ENCODE measurements around the gene LRRC15. TPM values are rescaled to one million over a fixed set of nuclear protein-coding genes. Genes with fewer than 3 reads are reported as not detected.

LRRC15 gene
- total RNA-seq, 1 donor from 2014 or later = not detected

DNA sequence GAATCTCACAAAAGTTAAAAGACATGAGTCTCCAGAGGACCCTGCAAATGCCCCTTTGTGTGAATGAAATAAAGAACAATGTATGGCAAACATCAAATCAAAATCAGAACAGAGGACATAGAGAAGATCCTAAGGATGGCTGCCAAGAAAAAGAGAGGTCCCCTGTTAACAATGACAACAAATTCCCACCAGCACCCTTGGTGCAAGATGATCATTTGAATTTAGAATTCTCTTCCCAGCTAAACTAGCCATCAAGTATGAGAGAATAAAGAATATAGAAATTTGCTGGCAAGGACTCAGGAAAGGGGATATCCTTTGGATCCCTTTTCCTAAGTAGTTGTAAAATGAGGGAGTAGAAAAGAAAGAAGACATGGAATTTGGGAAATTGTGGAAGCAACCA, 21.3 kb upstream of the LRRC15 start:
- Mint-ChIP-seq H3K4me3 (ENCODE audit: unreplicated experiment) (no peak overlapping the region), H3K36me3 (ENCODE audit: unreplicated experiment) (peaks cover 14% of the 10 kb centered on the region), H3K9me3 (ENCODE audit: unreplicated experiment) (peaks cover 8% of the 10 kb centered on the region), H3K27ac (ENCODE audit: unreplicated experiment) (no peak overlapping the region), H3K4me1 (ENCODE audit: low read depth, unreplicated experiment) (peaks cover 4% of the 10 kb centered on the region), H3K27me3 (ENCODE audit: unreplicated experiment) (peaks cover 8% of the 10 kb centered on the region)
- no peak for DNase-seq
- TF ChIP-seq, protein P1, sequence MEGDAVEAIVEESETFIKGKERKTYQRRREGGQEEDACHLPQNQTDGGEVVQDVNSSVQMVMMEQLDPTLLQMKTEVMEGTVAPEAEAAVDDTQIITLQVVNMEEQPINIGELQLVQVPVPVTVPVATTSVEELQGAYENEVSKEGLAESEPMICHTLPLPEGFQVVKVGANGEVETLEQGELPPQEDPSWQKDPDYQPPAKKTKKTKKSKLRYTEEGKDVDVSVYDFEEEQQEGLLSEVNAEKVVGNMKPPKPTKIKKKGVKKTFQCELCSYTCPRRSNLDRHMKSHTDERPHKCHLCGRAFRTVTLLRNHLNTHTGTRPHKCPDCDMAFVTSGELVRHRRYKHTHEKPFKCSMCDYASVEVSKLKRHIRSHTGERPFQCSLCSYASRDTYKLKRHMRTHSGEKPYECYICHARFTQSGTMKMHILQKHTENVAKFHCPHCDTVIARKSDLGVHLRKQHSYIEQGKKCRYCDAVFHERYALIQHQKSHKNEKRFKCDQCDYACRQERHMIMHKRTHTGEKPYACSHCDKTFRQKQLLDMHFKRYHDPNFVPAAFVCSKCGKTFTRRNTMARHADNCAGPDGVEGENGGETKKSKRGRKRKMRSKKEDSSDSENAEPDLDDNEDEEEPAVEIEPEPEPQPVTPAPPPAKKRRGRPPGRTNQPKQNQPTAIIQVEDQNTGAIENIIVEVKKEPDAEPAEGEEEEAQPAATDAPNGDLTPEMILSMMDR (IDR thresholded peaks at IDR 0.05; ENCODE audit: partially characterized antibody, unreplicated experiment) = no peak

- no peak for DNase-seq
- peaks cover 4% of the 10 kb centered on the region for H3K4me1 Mint-ChIP-seq (ENCODE audit: low read depth, unreplicated experiment)
- no peak overlapping the region for H3K27ac Mint-ChIP-seq (ENCODE audit: unreplicated experiment)
Observed at GRCh38 chr3:194389269-194389668, 19.7 kb upstream of the LRRC15 start.

DNA sequence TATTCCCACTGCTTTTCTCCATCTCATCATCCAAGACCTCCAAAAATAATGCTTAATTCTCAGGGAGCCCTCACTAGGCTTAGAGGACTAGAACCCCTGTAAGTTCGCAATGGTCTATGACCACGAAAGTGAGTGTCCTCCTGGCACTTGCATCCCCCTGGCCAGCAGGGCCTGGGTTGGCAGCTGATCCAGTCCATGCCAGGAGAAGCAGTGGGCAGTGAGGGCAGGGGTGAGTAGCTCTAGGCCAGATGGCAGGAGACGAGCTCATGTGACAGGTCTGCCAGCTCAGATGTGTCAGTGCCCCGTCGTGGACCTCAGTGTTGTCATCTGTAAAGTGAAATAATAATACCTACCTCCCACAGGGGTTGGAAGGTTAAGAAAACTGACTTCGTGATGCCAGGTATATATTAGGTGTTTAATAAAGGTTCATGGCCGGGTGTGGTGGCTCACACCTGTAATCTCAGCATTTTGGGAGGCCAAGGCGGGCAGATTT, 18.4 kb upstream of the LRRC15 start:
- TF ChIP-seq, protein P1 (IDR thresholded peaks at IDR 0.05; ENCODE audit: partially characterized antibody, unreplicated experiment) = no peak
- peaks cover 14% of the 10 kb centered on the region for H3K36me3 Mint-ChIP-seq (ENCODE audit: unreplicated experiment)
- H3K4me1 Mint-ChIP-seq (ENCODE audit: low read depth, unreplicated experiment) = peaks cover 4% of the 10 kb centered on the region
- no peak overlapping the region for H3K27ac Mint-ChIP-seq (ENCODE audit: unreplicated experiment)
- H3K27me3 Mint-ChIP-seq (ENCODE audit: unreplicated experiment) = peaks cover 8% of the 10 kb centered on the region
- peaks cover 6% of the 10 kb centered on the region for H3K9me3 Mint-ChIP-seq (ENCODE audit: unreplicated experiment)
- DNase-seq = no peak
- H3K4me3 Mint-ChIP-seq (ENCODE audit: unreplicated experiment) = no peak overlapping the region

More at GRCh38 chr3:194389269-194389668, 19.7 kb upstream of the LRRC15 start:
- Mint-ChIP-seq H3K27me3 (ENCODE audit: unreplicated experiment) (peaks cover 8% of the 10 kb centered on the region), H3K4me3 (ENCODE audit: unreplicated experiment) (no peak overlapping the region), H3K36me3 (ENCODE audit: unreplicated experiment) (peaks cover 14% of the 10 kb centered on the region), H3K9me3 (ENCODE audit: unreplicated experiment) (peaks cover 6% of the 10 kb centered on the region)
- TF ChIP-seq, protein P1 (IDR thresholded peaks at IDR 0.05; ENCODE audit: partially characterized antibody, unreplicated experiment) = no peak

DNA sequence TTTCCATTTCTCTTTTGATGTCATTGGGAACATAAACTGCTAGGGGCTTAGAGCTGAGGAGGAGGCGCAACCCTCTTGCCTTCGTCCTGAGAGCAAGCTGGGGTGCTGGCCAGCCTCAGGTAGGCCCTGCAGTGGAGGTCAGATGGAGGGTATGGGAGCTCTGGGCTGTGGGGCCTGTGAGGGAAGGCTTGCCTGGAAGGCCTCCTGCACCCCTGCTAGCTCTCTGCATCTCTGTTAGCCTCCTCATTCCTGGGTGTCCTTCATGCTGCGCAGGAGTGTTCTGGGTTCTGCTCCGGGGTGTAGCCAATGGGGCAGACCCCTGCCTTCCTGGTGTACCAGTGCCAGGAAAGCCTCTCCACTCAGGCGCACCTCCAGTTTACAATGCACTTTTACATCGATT, 17.7 kb upstream of the LRRC15 start:
- Mint-ChIP-seq H3K27me3 (ENCODE audit: unreplicated experiment) (peaks cover 8% of the 10 kb centered on the region), H3K4me1 (ENCODE audit: low read depth, unreplicated experiment) (peaks cover 4% of the 10 kb centered on the region), H3K36me3 (ENCODE audit: unreplicated experiment) (peaks cover 14% of the 10 kb centered on the region), H3K9me3 (ENCODE audit: unreplicated experiment) (peaks cover 6% of the 10 kb centered on the region), H3K27ac (ENCODE audit: unreplicated experiment) (no peak overlapping the region), H3K4me3 (ENCODE audit: unreplicated experiment) (no peak overlapping the region)
- TF ChIP-seq, protein P1 (IDR thresholded peaks at IDR 0.05; ENCODE audit: partially characterized antibody, unreplicated experiment) = no peak
- DNase-seq = no peak

DNA sequence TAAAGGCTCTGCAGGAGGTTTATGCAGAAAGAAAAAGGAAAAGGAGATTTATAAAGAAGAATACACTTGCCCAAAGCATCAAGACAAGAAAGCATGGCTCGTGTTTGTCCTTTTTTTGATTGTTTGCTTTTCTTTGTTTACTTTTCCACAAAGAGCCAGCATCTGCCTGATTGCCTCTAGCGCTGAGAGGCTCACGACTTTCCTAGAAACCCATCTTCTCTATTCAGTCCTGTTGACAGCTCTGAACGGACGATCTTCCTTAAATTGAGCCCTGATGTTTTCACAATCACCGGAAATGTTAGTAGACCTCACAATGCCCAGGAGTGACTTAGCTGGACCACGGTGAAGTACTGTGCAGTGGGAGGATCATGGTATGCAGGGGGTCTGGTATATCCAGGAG, 17.1 kb upstream of the LRRC15 start:
- no peak for DNase-seq
- Mint-ChIP-seq H3K4me1 (ENCODE audit: low read depth, unreplicated experiment) (peaks cover 4% of the 10 kb centered on the region), H3K9me3 (ENCODE audit: unreplicated experiment) (peaks cover 6% of the 10 kb centered on the region), H3K27ac (ENCODE audit: unreplicated experiment) (no peak overlapping the region), H3K36me3 (ENCODE audit: unreplicated experiment) (peaks cover 14% of the 10 kb centered on the region), H3K4me3 (ENCODE audit: unreplicated experiment) (no peak overlapping the region), H3K27me3 (ENCODE audit: unreplicated experiment) (peaks cover 8% of the 10 kb centered on the region)
- TF ChIP-seq, protein P1 (IDR thresholded peaks at IDR 0.05; ENCODE audit: partially characterized antibody, unreplicated experiment) = no peak
